Choroid plexus epithelial cell (primary cell): Measurements from ENCODE around the gene SMTN.
A peak's percentile ranks its signal among the peaks of the same experiment; 100 is the strongest.
"Not testable (repeated sequence)": the region's sequence is repeated elsewhere in the genome, so short reads cannot be mapped to it uniquely, and the experiment has no call there.

Source experiments
- DNase-seq: peaks from one replicate; pipeline ENCODE4 v3.0.0-alpha.2; 2010; ENCODE audit warnings: low read depth
- H3K4me3 ChIP-seq: 2 replicates; pipeline ENCODE4 v1.5.1; 2011; ENCODE audit warnings: low read depth, mild to moderate bottlenecking, control low read depth, low read length, moderate library complexity
- TF ChIP-seq, protein P1 (sequence below): conservative IDR thresholded peaks from 2 replicates; pipeline ENCODE4 v1.5.1; 2011; ENCODE audit warnings: low read depth, mild to moderate bottlenecking, control low read depth, inconsistent platforms, low read length, moderate library complexity

The SMTN gene

GRCh38 chr22:31056986-31057599 is 24.0 kb upstream of the SMTN start:
- H3K4me3 ChIP-seq: no peak overlapping the region
- TF ChIP-seq, protein P1, sequence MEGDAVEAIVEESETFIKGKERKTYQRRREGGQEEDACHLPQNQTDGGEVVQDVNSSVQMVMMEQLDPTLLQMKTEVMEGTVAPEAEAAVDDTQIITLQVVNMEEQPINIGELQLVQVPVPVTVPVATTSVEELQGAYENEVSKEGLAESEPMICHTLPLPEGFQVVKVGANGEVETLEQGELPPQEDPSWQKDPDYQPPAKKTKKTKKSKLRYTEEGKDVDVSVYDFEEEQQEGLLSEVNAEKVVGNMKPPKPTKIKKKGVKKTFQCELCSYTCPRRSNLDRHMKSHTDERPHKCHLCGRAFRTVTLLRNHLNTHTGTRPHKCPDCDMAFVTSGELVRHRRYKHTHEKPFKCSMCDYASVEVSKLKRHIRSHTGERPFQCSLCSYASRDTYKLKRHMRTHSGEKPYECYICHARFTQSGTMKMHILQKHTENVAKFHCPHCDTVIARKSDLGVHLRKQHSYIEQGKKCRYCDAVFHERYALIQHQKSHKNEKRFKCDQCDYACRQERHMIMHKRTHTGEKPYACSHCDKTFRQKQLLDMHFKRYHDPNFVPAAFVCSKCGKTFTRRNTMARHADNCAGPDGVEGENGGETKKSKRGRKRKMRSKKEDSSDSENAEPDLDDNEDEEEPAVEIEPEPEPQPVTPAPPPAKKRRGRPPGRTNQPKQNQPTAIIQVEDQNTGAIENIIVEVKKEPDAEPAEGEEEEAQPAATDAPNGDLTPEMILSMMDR: no peak
- no peak for DNase-seq

- DNase-seq, H3K4me3 ChIP-seq: not testable (repeated sequence)
These were observed 21.5 kb upstream of the SMTN start for GRCh38 chr22:31059663-31060062.

DNA sequence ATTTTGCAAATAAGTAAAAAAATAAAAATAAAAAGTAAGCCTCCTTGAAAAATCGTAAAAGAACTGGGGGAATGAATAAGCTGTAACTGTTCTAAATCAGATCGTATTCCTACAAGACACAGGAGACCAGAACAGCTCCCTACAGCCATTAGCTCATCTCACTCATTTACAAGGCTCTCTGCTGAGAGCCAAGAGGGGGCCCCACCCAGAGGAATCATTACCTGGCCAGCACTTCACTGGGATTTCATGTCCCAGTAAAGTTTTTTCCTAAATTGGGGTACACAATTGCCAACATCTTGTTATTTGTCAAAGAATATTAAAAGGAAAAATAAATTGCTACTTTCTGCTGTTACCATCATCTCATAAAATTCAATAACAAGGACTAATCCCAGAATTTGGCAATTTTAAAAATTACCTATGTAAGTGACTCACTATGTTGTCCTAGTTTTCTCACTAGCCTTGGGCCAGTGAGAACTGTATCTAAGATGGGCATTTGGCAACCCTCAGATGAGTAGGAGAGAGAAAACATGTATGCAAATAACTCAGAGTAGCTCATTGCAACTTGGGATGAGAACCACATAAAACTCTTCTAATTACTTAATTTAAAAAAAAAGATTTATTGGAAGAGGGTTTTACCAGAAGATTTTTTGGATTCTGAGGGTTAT is 18.4 kb upstream of the SMTN start:
- DNase-seq: no peak
- TF ChIP-seq, protein P1: no peak
- no peak overlapping the region for H3K4me3 ChIP-seq

- TF ChIP-seq, protein P1: no peak
- H3K4me3 ChIP-seq: no peak overlapping the region
- no peak for DNase-seq
These were observed 16.7 kb upstream of the SMTN start for GRCh38 chr22:31064369-31064768.

DNA sequence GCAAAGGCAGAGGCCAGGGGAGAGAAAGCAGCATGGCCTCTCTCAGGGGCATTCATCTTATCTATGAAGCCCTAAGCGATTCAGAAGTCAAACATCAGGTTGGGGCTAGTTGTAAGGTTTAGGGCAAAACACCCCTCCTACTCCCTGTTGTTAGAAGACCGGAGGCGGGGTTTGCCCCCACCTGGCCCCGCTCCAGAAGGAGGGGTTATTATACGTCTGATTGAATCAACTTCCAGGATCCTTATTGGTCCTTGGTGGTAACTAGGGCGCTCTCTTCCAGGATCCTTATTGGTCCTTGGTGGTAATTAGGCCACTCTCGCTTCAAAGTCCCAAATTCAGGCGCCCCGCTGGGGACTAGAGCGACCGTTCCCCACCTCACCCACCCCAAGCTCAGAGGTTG is 12.1 kb upstream of the SMTN start:
- no peak overlapping the region for H3K4me3 ChIP-seq
- DNase-seq: no peak
- TF ChIP-seq, protein P1: no peak

DNA sequence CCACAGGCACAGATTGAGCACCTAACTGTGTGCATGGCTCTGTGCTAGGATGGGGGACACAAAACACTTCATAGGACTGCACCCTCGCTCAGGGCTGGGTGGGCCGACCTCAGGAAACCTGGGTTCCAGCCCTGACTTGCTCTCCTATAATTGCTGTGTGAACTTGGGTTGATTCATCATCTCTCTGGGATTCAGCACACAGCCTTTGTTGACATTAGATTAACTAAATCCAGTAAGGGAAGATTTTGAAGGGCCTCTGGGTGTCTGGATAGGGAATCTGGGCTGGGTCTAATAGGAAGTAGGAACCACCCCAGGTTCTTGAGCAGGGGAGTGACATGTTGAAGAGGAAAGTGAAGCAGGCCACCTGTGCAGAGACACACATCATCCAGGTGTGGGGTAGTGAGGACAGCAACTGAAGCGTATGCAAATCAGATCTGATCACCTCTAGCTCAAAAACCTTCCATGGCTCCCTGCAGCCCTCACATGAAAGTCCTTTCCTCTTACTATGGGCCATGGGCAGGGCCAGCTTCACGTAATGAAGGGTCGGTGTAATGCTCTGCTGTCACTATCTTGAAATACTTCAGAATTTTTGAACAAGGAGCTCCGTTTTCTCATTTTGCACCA is 11.3 kb upstream of the SMTN start:
- DNase-seq, H3K4me3 ChIP-seq: not testable (repeated sequence)

GRCh38 chr22:31073125-31073524 is 8.0 kb upstream of the SMTN start:
- not testable (repeated sequence) for H3K4me3 ChIP-seq, DNase-seq

GRCh38 chr22:31073545-31074145 is 7.5 kb upstream of the SMTN start:
- not testable (repeated sequence) for H3K4me3 ChIP-seq, DNase-seq

DNA sequence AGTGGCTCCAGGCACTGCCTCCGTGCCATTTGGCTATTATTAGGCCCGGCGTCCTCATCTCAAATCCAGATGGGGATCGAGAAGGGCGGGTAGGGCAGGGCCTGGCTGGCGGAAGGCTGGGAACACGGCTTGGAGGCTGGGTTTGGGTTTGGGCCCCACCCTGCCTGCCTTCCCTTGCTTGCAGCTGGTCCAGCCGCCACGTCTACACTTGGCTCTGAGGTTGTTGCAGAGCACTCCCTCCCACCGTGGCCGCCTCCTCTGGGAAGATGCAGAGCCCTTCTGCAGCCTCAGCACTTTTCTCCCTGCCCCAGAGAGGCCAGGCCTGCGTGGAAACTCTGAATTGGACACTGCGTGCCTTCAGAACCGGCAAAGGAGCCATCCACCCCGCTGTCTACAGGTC is 5.2 kb upstream of the SMTN start:
- H3K4me3 ChIP-seq: no peak overlapping the region
- TF ChIP-seq, protein P1: no peak
- DNase-seq: peak; percentile 56
